CD4-positive, alpha-beta T cell treated with Interferon gamma for 1 hour (primary cell): ENCODE data around the gene FMR1.
A peak's percentile ranks its signal among the peaks of the same experiment; 100 is the strongest.

Experiments used
- DNase-seq: peaks from one replicate; pipeline ENCODE4 v3.0.0-alpha.2; 2020

Gene FMR1

GRCh38 chrX:147911192-147912022, at the start of gene FMR1:
TSS of gene FMR1 (plus strand) at chrX:147911919. CDS start at chrX:147912180, 261 bp downstream.
- peak; percentile 95 for DNase-seq

- DNase-seq = no peak
Observed at GRCh38 chrX:147875866-147876596, 35.7 kb upstream of the FMR1 start.

- no peak for DNase-seq
Observed at GRCh38 chrX:147876849-147877646, 34.7 kb upstream of the FMR1 start.

- no peak for DNase-seq
Observed at GRCh38 chrX:147877726-147878125, 34.0 kb upstream of the FMR1 start.

- DNase-seq = no peak
Observed at GRCh38 chrX:147884958-147885357, 26.8 kb upstream of the FMR1 start.

- DNase-seq = no peak
Observed at GRCh38 chrX:147890756-147891155, 21.0 kb upstream of the FMR1 start.

- no peak for DNase-seq
Observed at GRCh38 chrX:147891896-147892295, 19.8 kb upstream of the FMR1 start.

GRCh38 chrX:147893741-147894140, 18.0 kb upstream of the FMR1 start:
- no peak for DNase-seq

GRCh38 chrX:147894366-147894963, 17.3 kb upstream of the FMR1 start:
- DNase-seq = no peak

GRCh38 chrX:147897117-147897516, 14.6 kb upstream of the FMR1 start:
- DNase-seq = no peak

GRCh38 chrX:147898951-147899350, 12.8 kb upstream of the FMR1 start:
- DNase-seq = no peak

GRCh38 chrX:147899379-147900114, 12.2 kb upstream of the FMR1 start:
- DNase-seq = no peak

GRCh38 chrX:147900349-147900748, 11.4 kb upstream of the FMR1 start:
- no peak for DNase-seq

GRCh38 chrX:147901461-147902126, 10.1 kb upstream of the FMR1 start:
- DNase-seq = no peak

GRCh38 chrX:147902270-147902669, 9.4 kb upstream of the FMR1 start:
- DNase-seq = no peak

GRCh38 chrX:147908106-147908505, 3.6 kb upstream of the FMR1 start:
- no peak for DNase-seq

- no peak for DNase-seq
Observed at GRCh38 chrX:147910607-147911006, 1.1 kb upstream of the FMR1 start.

GRCh38 chrX:147912093-147912801, 528 bp downstream of the FMR1 start:
- DNase-seq = peak; percentile 7

- DNase-seq = no peak
Observed at GRCh38 chrX:147913570-147913969, 1.9 kb downstream of the FMR1 start.

- DNase-seq = no peak
Observed at GRCh38 chrX:147914591-147914990, 2.9 kb downstream of the FMR1 start.

- no peak for DNase-seq
Observed at GRCh38 chrX:147916375-147916968, 4.8 kb downstream of the FMR1 start.
